Measurements from ENCODE around the gene EBLN1.

The EBLN1 gene

GRCh38 chr10:22159979-22160378 is 57.8 kb downstream of the EBLN1 start:
- Histone ChIP-seq H3K27me3 (ENCODE audit: insufficient read depth, low read length, poor library complexity) (no peaks in the 10 kb centered on the region), H3K4ac (ENCODE audit: low read depth, low read length) (no peak overlapping the region), H3K4me2 (ENCODE audit: low read length) (no peak overlapping the region), H3K9ac (ENCODE audit: low read length) (no peak overlapping the region), H4K5ac (ENCODE audit: low read length) (no peak overlapping the region), H3K56ac (ENCODE audit: low read length) (no peak overlapping the region), H4K8ac (ENCODE audit: low read depth, low read length) (no peak overlapping the region), H3K23ac (ENCODE audit: low read length) (no peak overlapping the region), H2BK5ac (ENCODE audit: low read length) (no peak overlapping the region), H3K4me1 (ENCODE audit: control insufficient read depth, low read depth, low read length) (no peaks in the 10 kb centered on the region), H3K4me3 (ENCODE audit: low read length) (no peak overlapping the region), H2BK120ac (ENCODE audit: low read depth, low read length) (no peak overlapping the region), H2BK15ac (replicated peaks; ENCODE audit: low read depth) (no peak overlapping the region), H3K79me2 (ENCODE audit: control insufficient read depth, insufficient read depth, low read length) (no peaks in the 10 kb centered on the region), H3K79me1 (ENCODE audit: low read length) (no peaks in the 10 kb centered on the region), H3K18ac (ENCODE audit: low read length) (no peak overlapping the region), H3K27ac (ENCODE audit: low read depth, low read length) (no peak overlapping the region), H2AK5ac (ENCODE audit: low read length) (no peak overlapping the region), H3K36me3 (ENCODE audit: control insufficient read depth, insufficient read depth, low read length) (no peaks in the 10 kb centered on the region)
- no CpG with 5 or more reads among the region's 2 CpGs for WGBS (ENCODE audit: extremely low coverage, insufficient coverage, low lambda C conversion rate)
- no peak for DNase-seq

DNA sequence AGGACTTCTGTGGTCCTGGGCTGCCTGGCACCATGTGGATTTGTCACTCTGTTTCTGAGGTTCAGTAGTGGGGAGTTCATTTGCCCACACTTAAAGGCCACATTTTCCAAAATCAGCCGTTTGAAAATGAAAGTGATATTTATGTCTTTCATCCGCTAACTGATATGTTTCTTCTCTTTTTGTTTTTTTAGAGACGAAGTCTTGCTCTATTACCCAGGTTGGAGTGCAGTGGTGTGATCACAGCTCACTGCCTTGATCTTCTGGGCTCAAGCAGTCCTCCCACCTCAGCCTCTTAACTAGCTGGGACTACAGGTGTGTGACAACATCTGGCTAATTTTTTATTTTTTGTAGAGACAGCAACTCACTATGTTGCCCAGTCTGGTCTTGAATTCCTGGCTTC is 58.6 kb downstream of the EBLN1 start:
- Histone ChIP-seq H3K9ac (ENCODE audit: low read length) (no peak overlapping the region), H3K23ac (ENCODE audit: low read length) (no peak overlapping the region), H3K4me1 (ENCODE audit: control insufficient read depth, low read depth, low read length) (no peaks in the 10 kb centered on the region), H3K4ac (ENCODE audit: low read depth, low read length) (no peak overlapping the region), H3K4me2 (ENCODE audit: low read length) (no peak overlapping the region), H3K56ac (ENCODE audit: low read length) (no peak overlapping the region), H3K79me2 (ENCODE audit: control insufficient read depth, insufficient read depth, low read length) (no peaks in the 10 kb centered on the region), H2BK5ac (ENCODE audit: low read length) (no peak overlapping the region), H3K27me3 (ENCODE audit: insufficient read depth, low read length, poor library complexity) (no peaks in the 10 kb centered on the region), H3K36me3 (ENCODE audit: control insufficient read depth, insufficient read depth, low read length) (no peaks in the 10 kb centered on the region), H3K18ac (ENCODE audit: low read length) (no peak overlapping the region), H2AK5ac (ENCODE audit: low read length) (no peak overlapping the region), H2BK120ac (ENCODE audit: low read depth, low read length) (no peak overlapping the region), H3K4me3 (ENCODE audit: low read length) (no peak overlapping the region), H4K8ac (ENCODE audit: low read depth, low read length) (no peak overlapping the region), H3K79me1 (ENCODE audit: low read length) (no peaks in the 10 kb centered on the region), H4K5ac (ENCODE audit: low read length) (no peak overlapping the region), H3K27ac (ENCODE audit: low read depth, low read length) (no peak overlapping the region), H2BK15ac (replicated peaks; ENCODE audit: low read depth) (no peak overlapping the region)
- no peak for DNase-seq
- WGBS (ENCODE audit: extremely low coverage, insufficient coverage, low lambda C conversion rate): no CpG with 5 or more reads among the region's 3 CpGs
